Fibroblast of lung (primary cell): ENCODE results near the gene GPR75. TPM values are rescaled to one million over a fixed set of nuclear protein-coding genes. Genes with fewer than 3 reads are reported as not detected.

Experiments
- DNase-seq, 2 donors: peaks; one replicate each; pipeline versions ENCODE4 v3.0.0 to v3.0.0-alpha.2; 2010; ENCODE audit warnings: low read depth in 2 of 2
- H2AFZ ChIP-seq: 2 replicates; pipeline ENCODE4 v1.5.1; 2012; ENCODE audit warnings: low read length, control low read depth, inconsistent platforms
- H3K27ac ChIP-seq: 2 replicates; pipeline ENCODE4 v1.5.1; 2011; ENCODE audit warnings: low read length, control low read depth; ENCODE audit not compliant: insufficient read depth
- H3K27me3 ChIP-seq: 2 replicates; pipeline ENCODE4 v1.5.1; 2011; ENCODE audit warnings: mild to moderate bottlenecking, low read length; ENCODE audit not compliant: control insufficient read depth, insufficient read depth
- H3K36me3 ChIP-seq: 2 replicates; pipeline ENCODE4 v1.5.1; 2011; ENCODE audit warnings: low read length; ENCODE audit not compliant: control insufficient read depth, insufficient read depth
- H3K4me1 ChIP-seq: 2 replicates; pipeline ENCODE4 v1.5.1; 2011; ENCODE audit warnings: low read length; ENCODE audit not compliant: control insufficient read depth, insufficient read depth; ENCODE audit errors: extremely low read depth
- H3K4me2 ChIP-seq: 2 replicates; pipeline ENCODE4 v1.5.1; 2011; ENCODE audit warnings: low read length, control low read depth; ENCODE audit not compliant: insufficient read depth; ENCODE audit errors: extremely low read depth
- H3K4me3 ChIP-seq, 4 experiments: fragments of 200-600 bp in 1 of 4; sonication (generic) in 1 of 4; replicated peaks in 1 of 4; 2 replicates each; pipeline ENCODE4 v1.5.1; 2011 to 2016; ENCODE audit warnings: low read length in 4 of 4, low read depth in 3 of 4, mild to moderate bottlenecking in 3 of 4, control low read depth in 2 of 4, inconsistent platforms in 1 of 4, mixed read lengths in 1 of 4; ENCODE audit not compliant: insufficient read depth in 1 of 4; ENCODE audit errors: control extremely low read depth in 1 of 4
- H3K79me2 ChIP-seq: 2 replicates; pipeline ENCODE4 v1.5.1; 2012; ENCODE audit warnings: mild to moderate bottlenecking, low read length, inconsistent platforms; ENCODE audit not compliant: control insufficient read depth, insufficient read depth
- H3K9ac ChIP-seq: 2 replicates; pipeline ENCODE4 v1.5.1; 2011; ENCODE audit warnings: mild to moderate bottlenecking, low read length, control low read depth; ENCODE audit not compliant: insufficient read depth
- H3K9me3 ChIP-seq: 2 replicates; pipeline ENCODE4 v1.5.1; 2012; ENCODE audit warnings: low read depth, low read length; ENCODE audit not compliant: control insufficient read depth, insufficient read depth
- H4K20me1 ChIP-seq: 2 replicates; pipeline ENCODE4 v1.5.1; 2011; ENCODE audit warnings: low read length; ENCODE audit not compliant: control insufficient read depth, insufficient read depth; ENCODE audit errors: extremely low read depth
- CTCF ChIP-seq, 2 donors: IDR thresholded peaks in 1 of 2; conservative IDR thresholded peaks in 1 of 2; 1 replicate in 1 of 2; 2 replicates in 1 of 2; pipeline ENCODE4 v1.5.1; 2011 to 2012; ENCODE audit warnings: low read length in 2 of 2, control low read depth in 1 of 2, inconsistent platforms in 1 of 2, low read depth in 1 of 2, mild to moderate bottlenecking in 1 of 2
- EZH2 ChIP-seq: IDR thresholded peaks from 2 replicates; pipeline ENCODE4 v1.5.1; 2012; ENCODE audit warnings: low read length, control low read depth, mild to moderate bottlenecking; ENCODE audit errors: missing control alignments
- polyA plus RNA-seq, 2 donors: library from polyadenylated mRNA; depleted of rRNA in 1 of 2; stranded (reverse) in 1 of 2; unstranded in 1 of 2; fragments of >200 nt; gene quantifications; 2 replicates each; pipeline ENCODE4 v1.2.1, GENCODE V29; 2011 to 2012; ENCODE audit warnings: missing spikeins in 1 of 2
- total RNA-seq: library from RNA; depleted of rRNA; stranded (reverse); fragments of >200 nt; gene quantifications from 2 replicates; pipeline ENCODE4 v1.2.1, GENCODE V29; 2014

Gene GPR75
- total and polyA plus RNA-seq, 2 donors (not counting 1 experiment from before 2014, with no cell fraction given) = 1.4 to 1.8 TPM

- Histone ChIP-seq H2AFZ (no peak overlapping the region), H3K36me3 (peaks cover 3% of the 10 kb centered on the region), H3K27me3 (no peaks in the 10 kb centered on the region), H4K20me1 (no peaks in the 10 kb centered on the region), H3K79me2 (no peaks in the 10 kb centered on the region), H3K9ac (no peak overlapping the region), H3K4me2 (no peak overlapping the region), H3K27ac (no peak overlapping the region), H3K9me3 (no peaks in the 10 kb centered on the region), H3K4me1 (no peaks in the 10 kb centered on the region), H3K4me3 (no peak overlapping the region)
- peak in 1 of 2 donors; percentile 37 for DNase-seq
- TF ChIP-seq EZH2 = no peak
- TF ChIP-seq CTCF (conservative IDR thresholded peaks at IDR 0.05 in 1 of 2, IDR thresholded peaks at IDR 0.05 in 1 of 2; ENCODE audit: low read depth in 1 of 2, low read length in 2 of 2) = no peak
Measured at GRCh38 chr2:53820711-53821110, 39.1 kb downstream of the GPR75 start.

GRCh38 chr2:53820048-53820447 lies 39.7 kb downstream of the GPR75 start:
- Histone ChIP-seq H3K79me2 (no peaks in the 10 kb centered on the region), H3K4me2 (no peak overlapping the region), H3K9me3 (no peaks in the 10 kb centered on the region), H3K4me3 (no peak overlapping the region), H3K27ac (no peak overlapping the region), H3K36me3 (peaks cover 3% of the 10 kb centered on the region), H3K27me3 (no peaks in the 10 kb centered on the region), H3K4me1 (no peaks in the 10 kb centered on the region), H2AFZ (no peak overlapping the region), H4K20me1 (no peaks in the 10 kb centered on the region), H3K9ac (no peak overlapping the region)
- TF ChIP-seq EZH2 (no peak), CTCF (conservative IDR thresholded peaks at IDR 0.05 in 1 of 2, IDR thresholded peaks at IDR 0.05 in 1 of 2; ENCODE audit: low read depth in 1 of 2, low read length in 2 of 2) (no peak)
- DNase-seq = no peak

GRCh38 chr2:53819634-53820033 lies 40.1 kb downstream of the GPR75 start:
- no peaks in the 10 kb centered on the region for H4K20me1 ChIP-seq
- no peaks in the 10 kb centered on the region for H3K4me1 ChIP-seq
- no peak overlapping the region for H2AFZ ChIP-seq
- no peak overlapping the region for H3K9ac ChIP-seq
- DNase-seq = no peak
- H3K4me3 ChIP-seq = no peak overlapping the region
- H3K79me2 ChIP-seq = no peaks in the 10 kb centered on the region
- no peak for TF ChIP-seq CTCF (conservative IDR thresholded peaks at IDR 0.05 in 1 of 2, IDR thresholded peaks at IDR 0.05 in 1 of 2; ENCODE audit: low read depth in 1 of 2, low read length in 2 of 2)
- no peak for TF ChIP-seq EZH2
- H3K9me3 ChIP-seq = no peaks in the 10 kb centered on the region
- H3K27me3 ChIP-seq = no peaks in the 10 kb centered on the region
- no peak overlapping the region for H3K27ac ChIP-seq
- H3K36me3 ChIP-seq = peaks cover 3% of the 10 kb centered on the region
- no peak overlapping the region for H3K4me2 ChIP-seq
